ENCODE data around the gene ANG.
A peak's percentile ranks its signal among the peaks of the same experiment; 100 is the strongest.

The ANG gene

DNA sequence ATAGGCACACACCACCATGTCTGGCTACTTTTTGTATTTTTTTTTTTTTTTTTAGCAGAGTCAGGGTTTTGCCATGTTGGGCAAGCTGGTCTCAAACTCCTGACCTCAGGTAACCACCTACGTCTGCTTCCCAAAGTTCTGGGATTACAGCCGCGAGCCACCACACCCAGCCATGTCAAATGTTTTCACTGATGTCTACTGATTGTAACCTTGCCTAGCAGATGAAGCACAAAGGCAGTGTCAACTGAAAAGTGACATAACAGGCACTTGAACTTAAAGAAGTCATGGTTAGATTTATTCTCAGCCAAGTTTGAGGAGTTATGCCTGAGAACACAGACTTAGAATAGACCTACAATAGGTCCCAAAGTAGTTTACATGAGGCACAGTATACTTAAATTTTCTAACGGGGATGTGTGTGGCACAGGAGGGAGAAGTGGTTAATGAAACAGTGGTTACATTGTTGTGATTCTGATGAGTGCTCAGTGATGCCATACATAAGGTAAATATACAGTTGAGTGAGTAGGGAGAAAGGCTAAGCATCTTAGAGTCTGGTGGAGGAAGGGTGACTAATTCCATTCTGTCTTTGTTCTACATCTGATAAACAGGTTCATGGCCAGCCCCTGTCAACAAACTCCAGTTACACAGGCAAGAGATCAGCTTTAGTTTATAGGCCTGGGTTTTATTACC, 16.8 kb upstream of the ANG start:
- WGBS, 2 experiments: 88 to 91% methylated on average over 4 of the region's 4 CpGs

GRCh38 chr14:20675669-20676068, 12.9 kb upstream of the ANG start:
- H3K27ac ChIP-seq (ENCODE audit: insufficient read depth, low read depth, low read length, poor library complexity, severe bottlenecking): no peak overlapping the region
- 89 to 92% methylated on average over 2 of the region's 2 CpGs for WGBS, 2 experiments
- H3K9me3 ChIP-seq (ENCODE audit: control insufficient read depth, low read length): no peaks in the 10 kb centered on the region
- H3K4me3 ChIP-seq (ENCODE audit: insufficient read depth, low read depth, low read length): no peak overlapping the region
- peaks cover 3% of the 10 kb centered on the region for H3K4me1 ChIP-seq (ENCODE audit: control insufficient read depth, insufficient read depth, low read length)
- H3K27me3 ChIP-seq (ENCODE audit: control insufficient read depth, insufficient read depth, low read length, poor library complexity, severe bottlenecking): no peaks in the 10 kb centered on the region
- no peaks in the 10 kb centered on the region for H3K36me3 ChIP-seq (ENCODE audit: control insufficient read depth, insufficient read depth, low read length)

More for the DNA sequence above, 16.8 kb upstream of the ANG start:
- Histone ChIP-seq H3K4me1 (ENCODE audit: control insufficient read depth, insufficient read depth, low read length) (no peaks in the 10 kb centered on the region), H3K27ac (ENCODE audit: insufficient read depth, low read depth, low read length, poor library complexity, severe bottlenecking) (no peak overlapping the region), H3K9me3 (ENCODE audit: control insufficient read depth, low read length) (no peaks in the 10 kb centered on the region), H3K4me3 (ENCODE audit: insufficient read depth, low read depth, low read length) (no peak overlapping the region), H3K27me3 (ENCODE audit: control insufficient read depth, insufficient read depth, low read length, poor library complexity, severe bottlenecking) (no peaks in the 10 kb centered on the region), H3K36me3 (ENCODE audit: control insufficient read depth, insufficient read depth, low read length) (no peaks in the 10 kb centered on the region)

GRCh38 chr14:20676072-20676471, 12.5 kb upstream of the ANG start:
- Histone ChIP-seq H3K4me3 (ENCODE audit: insufficient read depth, low read depth, low read length) (no peak overlapping the region), H3K27me3 (ENCODE audit: control insufficient read depth, insufficient read depth, low read length, poor library complexity, severe bottlenecking) (no peaks in the 10 kb centered on the region), H3K4me1 (ENCODE audit: control insufficient read depth, insufficient read depth, low read length) (peaks cover 4% of the 10 kb centered on the region), H3K27ac (ENCODE audit: insufficient read depth, low read depth, low read length, poor library complexity, severe bottlenecking) (no peak overlapping the region), H3K36me3 (ENCODE audit: control insufficient read depth, insufficient read depth, low read length) (no peaks in the 10 kb centered on the region), H3K9me3 (ENCODE audit: control insufficient read depth, low read length) (no peaks in the 10 kb centered on the region)
- WGBS, 2 experiments: 81 to 93% methylated on average over 2 of the region's 2 CpGs

GRCh38 chr14:20679907-20680306, 8.7 kb upstream of the ANG start:
- Histone ChIP-seq H3K36me3 (ENCODE audit: control insufficient read depth, insufficient read depth, low read length) (no peaks in the 10 kb centered on the region), H3K27me3 (ENCODE audit: control insufficient read depth, insufficient read depth, low read length, poor library complexity, severe bottlenecking) (no peaks in the 10 kb centered on the region), H3K9me3 (ENCODE audit: control insufficient read depth, low read length) (no peaks in the 10 kb centered on the region), H3K4me3 (ENCODE audit: insufficient read depth, low read depth, low read length) (no peak overlapping the region), H3K27ac (ENCODE audit: insufficient read depth, low read depth, low read length, poor library complexity, severe bottlenecking) (no peak overlapping the region), H3K4me1 (ENCODE audit: control insufficient read depth, insufficient read depth, low read length) (peaks cover 4% of the 10 kb centered on the region)
- 81 to 84% methylated on average over 1 of the region's 1 CpG for WGBS, 2 experiments

GRCh38 chr14:20680363-20680762, 8.2 kb upstream of the ANG start:
- WGBS, 2 experiments: 82 to 88% methylated on average over 7 of the region's 8 CpGs
- no peaks in the 10 kb centered on the region for H3K9me3 ChIP-seq (ENCODE audit: control insufficient read depth, low read length)
- peaks cover 2% of the 10 kb centered on the region for H3K27me3 ChIP-seq (ENCODE audit: control insufficient read depth, insufficient read depth, low read length, poor library complexity, severe bottlenecking)
- H3K4me1 ChIP-seq (ENCODE audit: control insufficient read depth, insufficient read depth, low read length): peaks cover 4% of the 10 kb centered on the region
- H3K27ac ChIP-seq (ENCODE audit: insufficient read depth, low read depth, low read length, poor library complexity, severe bottlenecking): no peak overlapping the region
- no peaks in the 10 kb centered on the region for H3K36me3 ChIP-seq (ENCODE audit: control insufficient read depth, insufficient read depth, low read length)
- peak overlapping the region; percentile 99 for H3K4me3 ChIP-seq (ENCODE audit: insufficient read depth, low read depth, low read length)

GRCh38 chr14:20680843-20681347, 7.7 kb upstream of the ANG start:
- Histone ChIP-seq H3K36me3 (ENCODE audit: control insufficient read depth, insufficient read depth, low read length) (no peaks in the 10 kb centered on the region), H3K27me3 (ENCODE audit: control insufficient read depth, insufficient read depth, low read length, poor library complexity, severe bottlenecking) (peaks cover 5% of the 10 kb centered on the region), H3K9me3 (ENCODE audit: control insufficient read depth, low read length) (no peaks in the 10 kb centered on the region), H3K27ac (ENCODE audit: insufficient read depth, low read depth, low read length, poor library complexity, severe bottlenecking) (no peak overlapping the region), H3K4me1 (ENCODE audit: control insufficient read depth, insufficient read depth, low read length) (peaks cover 4% of the 10 kb centered on the region), H3K4me3 (ENCODE audit: insufficient read depth, low read depth, low read length) (peak overlapping the region; percentile 99)
- WGBS, 2 experiments: 24 to 28% methylated on average over 7 of the region's 7 CpGs

GRCh38 chr14:20681348-20682126, 7.0 kb upstream of the ANG start:
- H3K4me1 ChIP-seq (ENCODE audit: control insufficient read depth, insufficient read depth, low read length): peaks cover 4% of the 10 kb centered on the region
- H3K9me3 ChIP-seq (ENCODE audit: control insufficient read depth, low read length): no peaks in the 10 kb centered on the region
- H3K27me3 ChIP-seq (ENCODE audit: control insufficient read depth, insufficient read depth, low read length, poor library complexity, severe bottlenecking): peaks cover 9% of the 10 kb centered on the region
- WGBS, 2 experiments: 1% methylated on average over 25 of the region's 25 CpGs
- H3K27ac ChIP-seq (ENCODE audit: insufficient read depth, low read depth, low read length, poor library complexity, severe bottlenecking): peak overlapping the region; percentile 87
- peak overlapping the region; percentile 99 for H3K4me3 ChIP-seq (ENCODE audit: insufficient read depth, low read depth, low read length)
- H3K36me3 ChIP-seq (ENCODE audit: control insufficient read depth, insufficient read depth, low read length): no peaks in the 10 kb centered on the region

DNA sequence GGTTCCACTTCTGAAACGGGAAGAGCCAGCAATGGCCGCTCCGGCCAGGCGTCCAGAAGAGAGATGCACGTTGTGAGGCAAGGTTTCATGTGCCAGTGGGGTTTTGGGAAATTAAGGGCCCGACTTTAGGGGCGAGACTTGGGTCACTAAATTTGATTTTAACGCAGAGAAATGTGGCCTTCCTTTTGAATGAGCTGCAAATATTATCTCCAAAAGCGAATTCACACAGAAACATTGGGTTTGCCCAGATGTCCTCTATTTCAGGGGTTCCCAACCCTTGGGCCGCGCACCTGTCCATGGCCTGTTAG, 6.5 kb upstream of the ANG start:
- H3K36me3 ChIP-seq (ENCODE audit: control insufficient read depth, insufficient read depth, low read length): no peaks in the 10 kb centered on the region
- H3K4me3 ChIP-seq (ENCODE audit: insufficient read depth, low read depth, low read length): peak overlapping the region; percentile 99
- peaks cover 4% of the 10 kb centered on the region for H3K4me1 ChIP-seq (ENCODE audit: control insufficient read depth, insufficient read depth, low read length)
- H3K9me3 ChIP-seq (ENCODE audit: control insufficient read depth, low read length): no peaks in the 10 kb centered on the region
- peak overlapping the region; percentile 87 for H3K27ac ChIP-seq (ENCODE audit: insufficient read depth, low read depth, low read length, poor library complexity, severe bottlenecking)
- H3K27me3 ChIP-seq (ENCODE audit: control insufficient read depth, insufficient read depth, low read length, poor library complexity, severe bottlenecking): peaks cover 9% of the 10 kb centered on the region
- WGBS, 2 experiments: 1 to 2% methylated on average over 11 of the region's 11 CpGs

DNA sequence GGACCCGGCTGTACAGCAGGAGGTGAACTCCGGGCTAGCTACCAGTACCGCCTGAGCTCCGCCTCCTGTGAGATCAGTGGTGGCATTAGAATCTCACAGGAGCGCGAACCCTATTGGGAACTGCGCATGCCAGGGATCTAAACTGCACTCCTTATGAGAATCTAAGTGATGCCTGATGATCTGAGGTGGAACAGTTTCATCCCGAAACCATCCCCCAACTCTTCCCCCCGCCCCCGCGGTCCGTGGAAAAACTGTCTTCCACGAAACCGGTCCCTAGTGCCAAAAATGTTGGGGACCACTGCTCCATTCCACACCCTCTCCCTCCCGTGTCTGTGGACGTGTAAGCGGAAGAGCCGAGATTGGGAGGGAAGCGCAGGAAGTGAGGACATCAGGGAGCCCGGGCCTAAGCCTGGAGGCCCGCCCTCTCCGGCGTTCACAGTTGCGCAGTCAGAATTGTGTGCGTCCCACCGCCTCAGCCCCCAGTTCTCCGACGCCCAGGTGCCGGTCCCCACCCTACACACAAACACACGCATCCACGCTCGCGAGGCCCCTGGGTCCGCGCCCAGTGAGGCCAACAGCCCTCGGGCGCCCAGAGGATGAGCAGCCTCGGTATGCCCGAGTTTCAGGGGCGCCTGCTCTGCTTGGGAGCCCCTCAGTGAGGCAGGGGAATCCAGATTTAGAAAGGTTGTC, 6.0 kb upstream of the ANG start:
- Histone ChIP-seq H3K4me1 (ENCODE audit: control insufficient read depth, insufficient read depth, low read length) (peaks cover 4% of the 10 kb centered on the region), H3K36me3 (ENCODE audit: control insufficient read depth, insufficient read depth, low read length) (no peaks in the 10 kb centered on the region), H3K9me3 (ENCODE audit: control insufficient read depth, low read length) (no peaks in the 10 kb centered on the region), H3K4me3 (ENCODE audit: insufficient read depth, low read depth, low read length) (peak overlapping the region; percentile 99), H3K27me3 (ENCODE audit: control insufficient read depth, insufficient read depth, low read length, poor library complexity, severe bottlenecking) (peaks cover 9% of the 10 kb centered on the region), H3K27ac (ENCODE audit: insufficient read depth, low read depth, low read length, poor library complexity, severe bottlenecking) (peak overlapping the region; percentile 87)
- 0% methylated on average over 37 to 40 of the region's 40 CpGs for WGBS, 2 experiments

Data from ectodermal cell (in vitro differentiated cells).